Neuronal stem cell (in vitro differentiated cells): ENCODE results near the gene XPO5.

Source experiments
- DNase-seq: peaks from one replicate; pipeline ENCODE4 v3.0.0-alpha.2; 2013; ENCODE audit warnings: low spot score
- H2AFZ ChIP-seq: one replicate; pipeline ENCODE4 v1.6.1; 2013; ENCODE audit warnings: mild to moderate bottlenecking, low read length, inconsistent platforms
- H2AK5ac ChIP-seq: 2 replicates; pipeline ENCODE4 v1.6.1; 2013; ENCODE audit warnings: low read depth, mild to moderate bottlenecking, inconsistent platforms, low read length, moderate library complexity, mixed read lengths
- H2BK120ac ChIP-seq: 2 replicates; pipeline ENCODE4 v1.6.1; 2013; ENCODE audit warnings: low read depth, mild to moderate bottlenecking, inconsistent platforms, low read length, moderate library complexity, mixed read lengths
- H2BK12ac ChIP-seq: one replicate; pipeline ENCODE4 v1.6.1; 2013; ENCODE audit warnings: low read length, inconsistent platforms
- H2BK15ac ChIP-seq: 2 replicates; pipeline ENCODE4 v1.6.1; 2013; ENCODE audit warnings: mild to moderate bottlenecking, low read length, inconsistent platforms, mixed read lengths
- H2BK5ac ChIP-seq: one replicate; pipeline ENCODE4 v1.6.1; 2013; ENCODE audit warnings: inconsistent platforms, mild to moderate bottlenecking, low read length, moderate library complexity
- H3K14ac ChIP-seq: one replicate; pipeline ENCODE4 v1.6.1; 2013; ENCODE audit warnings: low read length, inconsistent platforms
- H3K18ac ChIP-seq: 2 replicates; pipeline ENCODE4 v1.6.1; 2013; ENCODE audit warnings: low read length, inconsistent platforms
- H3K23ac ChIP-seq: 2 replicates; pipeline ENCODE4 v1.6.1; 2013; ENCODE audit warnings: low read depth, mild to moderate bottlenecking, mixed read lengths, low read length, inconsistent platforms; ENCODE audit not compliant: poor library complexity
- H3K27ac ChIP-seq: replicated peaks from 3 replicates; pipeline ENCODE4 v1.5.1; 2013; ENCODE audit warnings: low read length, inconsistent platforms
- H3K27me3 ChIP-seq, 3 experiments: 2 replicates each; pipeline ENCODE4 v1.6.1; 2013; ENCODE audit warnings: low read length in 3 of 3, mild to moderate bottlenecking in 2 of 3, inconsistent platforms in 1 of 3, low read depth in 1 of 3, mixed read lengths in 1 of 3, moderate library complexity in 1 of 3; ENCODE audit not compliant: control insufficient read depth in 3 of 3, insufficient read depth in 3 of 3
- H3K36me3 ChIP-seq, 2 donors: replicated peaks in 1 of 2; 2 replicates each; pipeline ENCODE4 v1.6.1; 2013; ENCODE audit warnings: low read length in 2 of 2; ENCODE audit not compliant: control insufficient read depth in 2 of 2, insufficient read depth in 2 of 2
- H3K4ac ChIP-seq: 2 replicates; pipeline ENCODE4 v1.6.1; 2013; ENCODE audit warnings: inconsistent platforms, mild to moderate bottlenecking, low read length, moderate library complexity
- H3K4me1 ChIP-seq, 2 donors: 1 replicate in 1 of 2; 2 replicates in 1 of 2; pipeline ENCODE4 v1.6.1; 2013; ENCODE audit warnings: low read length in 2 of 2, low read depth in 1 of 2; ENCODE audit not compliant: control insufficient read depth in 2 of 2, insufficient read depth in 1 of 2
- H3K4me2 ChIP-seq: one replicate; pipeline ENCODE4 v1.6.1; 2013; ENCODE audit warnings: mild to moderate bottlenecking, low read length, inconsistent platforms; ENCODE audit not compliant: insufficient read depth, poor library complexity, severe bottlenecking
- H3K4me3 ChIP-seq, 2 donors: 2 replicates each; pipeline ENCODE4 v1.5.1; 2013; ENCODE audit warnings: low read length in 2 of 2, mild to moderate bottlenecking in 2 of 2, inconsistent platforms in 1 of 2, moderate library complexity in 1 of 2
- H3K79me1 ChIP-seq: one replicate; pipeline ENCODE4 v1.6.1; 2013; ENCODE audit warnings: low read depth, mild to moderate bottlenecking, inconsistent platforms, low read length, moderate library complexity
- H3K9ac ChIP-seq: one replicate; pipeline ENCODE4 v1.6.1; 2013; ENCODE audit warnings: mild to moderate bottlenecking, low read depth, low read length, inconsistent platforms; ENCODE audit not compliant: poor library complexity
- H3K9me3 ChIP-seq, 2 donors: replicated peaks in 1 of 2; 2 replicates each; pipeline versions ENCODE3 to v1.6.1; 2013; ENCODE audit warnings: low read length in 2 of 2, mild to moderate bottlenecking in 2 of 2, inconsistent platforms in 1 of 2, low read depth in 1 of 2, mixed read lengths in 1 of 2, moderate library complexity in 1 of 2; ENCODE audit not compliant: control insufficient read depth in 2 of 2, insufficient read depth in 1 of 2
- H4K8ac ChIP-seq: one replicate; pipeline ENCODE4 v1.6.1; 2013; ENCODE audit warnings: low read depth, mild to moderate bottlenecking, inconsistent platforms, low read length, moderate library complexity
- H4K91ac ChIP-seq: one replicate; pipeline ENCODE4 v1.6.1; 2013; ENCODE audit warnings: low read length, low read depth, mild to moderate bottlenecking, inconsistent platforms; ENCODE audit not compliant: poor library complexity
- WGBS, 2 donors: extraction: QIAGEN DNeasy Blood & Tissue Kit; methylation state at CpG; one replicate each; pipeline ENCODE4 v1.1.7; 2013; ENCODE audit warnings: missing lambda C conversion rate in 2 of 2, mixed read lengths in 1 of 2; ENCODE audit not compliant: insufficient read length in 2 of 2, insufficient replicate concordance in 1 of 2; ENCODE audit errors: extremely low coverage in 2 of 2; 5-methylcytosine and 5-hydroxymethylcytosine counted together

Gene XPO5

DNA sequence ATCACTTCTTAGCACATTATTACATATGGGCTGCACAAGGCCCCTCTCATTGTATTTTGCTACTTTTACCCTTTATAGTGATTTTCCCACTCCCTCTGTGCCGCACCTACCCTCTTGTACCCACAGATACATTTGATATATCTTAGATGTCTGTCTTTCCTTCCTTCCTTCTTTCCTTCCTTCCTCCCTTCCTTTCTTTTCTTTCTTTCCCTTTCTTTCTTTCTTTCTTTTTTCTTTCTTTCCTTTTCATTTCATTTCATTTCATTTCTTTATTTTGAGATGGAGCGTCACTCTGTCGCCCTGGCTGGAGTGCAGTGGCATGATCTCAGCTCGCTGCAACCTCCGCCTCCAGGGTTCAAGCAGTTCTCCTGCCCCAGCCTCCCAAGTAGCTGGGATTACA is 12.4 kb upstream of the XPO5 start:
- Histone ChIP-seq H2AK5ac (no peak overlapping the region), H3K23ac (no peak overlapping the region), H4K91ac (no peak overlapping the region), H2BK12ac (no peak overlapping the region), H3K18ac (no peak overlapping the region), H3K4me1 (no peaks in the 10 kb centered on the region), H3K14ac (no peak overlapping the region), H4K8ac (no peak overlapping the region), H3K79me1 (no peaks in the 10 kb centered on the region), H3K4ac (no peak overlapping the region), H3K4me3 (no peak overlapping the region), H3K27ac (no peak overlapping the region), H2BK5ac (no peak overlapping the region), H3K9ac (no peak overlapping the region), H2BK120ac (no peak overlapping the region), H3K9me3 (no peaks in the 10 kb centered on the region), H3K36me3 (peaks cover 17 to 94% of the 10 kb centered on the region in 2 donors), H3K4me2 (no peak overlapping the region), H2BK15ac (no peak overlapping the region), H2AFZ (no peak overlapping the region), H3K27me3 (no peaks in the 10 kb centered on the region)
- WGBS, 2 donors: no CpG with 5 or more reads among the region's 5 CpGs
- no peak for DNase-seq

DNA sequence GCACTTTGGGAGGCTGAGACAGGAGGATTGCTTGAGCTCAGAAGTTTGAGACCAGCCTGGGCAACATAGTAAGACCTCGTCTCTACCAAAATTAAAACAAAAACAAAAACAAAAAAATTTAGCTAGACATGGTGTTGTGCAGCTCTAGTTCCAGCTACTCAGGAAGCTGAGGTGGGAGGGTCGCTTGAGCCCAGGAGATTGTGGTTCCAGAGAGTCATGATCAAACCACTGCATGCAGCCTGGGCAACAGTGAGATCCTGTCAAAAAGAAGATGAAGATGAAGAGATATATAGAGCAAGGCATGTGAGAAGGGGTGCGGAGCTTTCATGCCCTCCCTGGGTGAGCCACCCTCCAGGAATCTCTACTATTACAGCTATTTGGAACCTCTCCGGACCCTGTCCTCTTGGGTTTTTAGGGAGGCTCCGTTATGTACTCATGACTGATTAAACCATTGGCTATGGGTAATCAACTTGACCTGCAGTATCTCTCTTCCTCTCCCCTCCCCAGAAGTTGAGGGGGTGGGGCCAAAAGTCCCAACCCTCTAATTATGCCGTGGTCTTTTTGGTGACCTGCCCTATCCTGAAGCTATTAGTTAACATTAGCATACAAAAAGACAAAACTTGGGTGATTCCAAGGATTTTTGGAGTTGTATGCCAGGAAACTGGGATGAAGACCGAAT is 9.2 kb upstream of the XPO5 start:
- H3K4me3 ChIP-seq: no peak overlapping the region
- H2BK5ac ChIP-seq: no peak overlapping the region
- no peak overlapping the region for H2BK120ac ChIP-seq
- no peak overlapping the region for H3K4ac ChIP-seq
- no peak overlapping the region for H3K14ac ChIP-seq
- no peaks in the 10 kb centered on the region for H3K79me1 ChIP-seq
- H3K27ac ChIP-seq: no peak overlapping the region
- no peak overlapping the region for H4K8ac ChIP-seq
- no peak overlapping the region for H2AFZ ChIP-seq
- no peaks in the 10 kb centered on the region for H3K27me3 ChIP-seq
- no peak overlapping the region for H2BK12ac ChIP-seq
- H3K36me3 ChIP-seq: peaks cover 20 to 80% of the 10 kb centered on the region in 2 donors
- no peak for DNase-seq
- no peak overlapping the region for H3K23ac ChIP-seq
- no peak overlapping the region for H4K91ac ChIP-seq
- H2BK15ac ChIP-seq: no peak overlapping the region
- WGBS, 2 donors: no CpG with 5 or more reads among the region's 7 CpGs
- no peaks in the 10 kb centered on the region for H3K9me3 ChIP-seq
- H3K9ac ChIP-seq: no peak overlapping the region
- no peak overlapping the region for H3K4me2 ChIP-seq
- no peak overlapping the region for H3K18ac ChIP-seq
- H3K4me1 ChIP-seq: no peaks in the 10 kb centered on the region
- H2AK5ac ChIP-seq: no peak overlapping the region

DNA sequence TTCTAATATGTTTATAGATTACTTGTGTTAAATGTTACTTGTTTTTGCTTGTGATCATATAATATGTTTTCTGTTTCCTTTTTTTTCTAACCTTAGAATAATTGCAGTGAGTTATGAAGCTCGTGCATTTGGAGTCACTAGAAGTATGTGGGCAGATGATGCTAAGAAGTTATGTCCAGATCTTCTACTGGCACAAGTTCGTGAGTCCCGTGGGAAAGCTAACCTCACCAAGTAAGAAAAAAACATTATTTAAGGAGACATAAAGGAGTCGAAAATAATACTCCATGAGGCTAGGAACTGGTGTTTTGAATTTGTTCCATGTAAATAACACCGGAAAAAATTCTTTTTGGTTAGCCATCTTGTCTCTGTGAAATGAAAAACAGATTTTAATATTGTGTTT is 7.1 kb upstream of the XPO5 start:
- no peak overlapping the region for H2BK15ac ChIP-seq
- H3K4me3 ChIP-seq: no peak overlapping the region
- H3K36me3 ChIP-seq: peaks cover 21 to 78% of the 10 kb centered on the region in 2 donors
- H2BK12ac ChIP-seq: no peak overlapping the region
- no peak for DNase-seq
- no peak overlapping the region for H2AK5ac ChIP-seq
- H3K79me1 ChIP-seq: no peaks in the 10 kb centered on the region
- no peak overlapping the region for H2AFZ ChIP-seq
- H4K8ac ChIP-seq: no peak overlapping the region
- no peak overlapping the region for H3K23ac ChIP-seq
- H4K91ac ChIP-seq: no peak overlapping the region
- H3K27me3 ChIP-seq: no peaks in the 10 kb centered on the region
- no peak overlapping the region for H2BK5ac ChIP-seq
- H3K4me1 ChIP-seq: no peaks in the 10 kb centered on the region
- H3K18ac ChIP-seq: no peak overlapping the region
- H3K27ac ChIP-seq: no peak overlapping the region
- H3K14ac ChIP-seq: no peak overlapping the region
- H3K4ac ChIP-seq: no peak overlapping the region
- no peak overlapping the region for H2BK120ac ChIP-seq
- WGBS, 2 donors: no CpG with 5 or more reads among the region's 5 CpGs
- H3K4me2 ChIP-seq: no peak overlapping the region
- no peak overlapping the region for H3K9ac ChIP-seq
- H3K9me3 ChIP-seq: peaks cover 0 to 6% of the 10 kb centered on the region in 2 donors

DNA sequence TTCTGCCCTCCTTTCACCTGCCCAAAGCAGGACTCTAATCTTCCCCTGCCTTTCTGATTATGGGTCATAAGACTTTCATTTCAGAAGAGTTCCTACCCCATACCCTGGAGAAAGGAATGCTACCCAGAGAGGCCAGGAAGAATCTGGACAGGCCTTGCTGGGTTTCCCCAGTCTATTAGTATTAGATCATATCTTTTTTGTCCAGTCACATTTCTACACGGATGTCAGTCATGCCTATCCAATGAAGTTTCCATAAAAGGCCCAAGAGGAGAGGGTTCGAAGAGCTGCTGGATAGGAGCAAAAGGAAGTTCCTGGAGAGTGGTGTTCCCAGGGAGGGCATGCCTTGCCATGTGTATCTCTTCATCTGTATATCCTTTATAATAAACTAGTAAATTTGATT is 3.3 kb upstream of the XPO5 start:
- no peak for DNase-seq
- Histone ChIP-seq H2AK5ac (no peak overlapping the region), H3K27ac (no peak overlapping the region), H3K4me3 (no peak overlapping the region), H3K9ac (no peak overlapping the region), H2AFZ (no peak overlapping the region), H2BK15ac (no peak overlapping the region), H3K18ac (no peak overlapping the region), H2BK120ac (no peak overlapping the region), H3K36me3 (peaks cover 8 to 47% of the 10 kb centered on the region in 2 donors), H3K79me1 (peaks cover 2% of the 10 kb centered on the region), H4K91ac (no peak overlapping the region), H2BK12ac (no peak overlapping the region), H3K14ac (no peak overlapping the region), H3K27me3 (no peaks in the 10 kb centered on the region), H3K23ac (no peak overlapping the region), H2BK5ac (no peak overlapping the region), H4K8ac (no peak overlapping the region), H3K4me1 (peaks cover 3 to 4% of the 10 kb centered on the region in 2 donors), H3K9me3 (peaks cover 0 to 6% of the 10 kb centered on the region in 2 donors), H3K4ac (no peak overlapping the region), H3K4me2 (no peak overlapping the region)
- WGBS, 2 donors: no CpG with 5 or more reads among the region's 2 CpGs
